Measurements from ENCODE around the gene CELSR3.

The CELSR3 gene

GRCh38 chr3:48686538-48687219 is 24.0 kb upstream of the CELSR3 start:
- DNase-seq = no peak

GRCh38 chr3:48685603-48686511 is 23.2 kb upstream of the CELSR3 start, which contains the start of gene NCKIPSD:
TSS of gene NCKIPSD (minus strand) at chr3:48685915. CDS start at chr3:48685807, 108 bp downstream.
- DNase-seq = no peak

- no peak for DNase-seq
These were observed 22.6 kb upstream of the CELSR3 start for GRCh38 chr3:48685293-48685602.

GRCh38 chr3:48684480-48685143 is 21.9 kb upstream of the CELSR3 start:
- no peak for DNase-seq

- no peak for DNase-seq
These were observed 21.3 kb upstream of the CELSR3 start for GRCh38 chr3:48684054-48684349.

- no peak for DNase-seq
These were observed 20.1 kb upstream of the CELSR3 start for GRCh38 chr3:48682786-48683185.

- DNase-seq = no peak
These were observed 19.4 kb upstream of the CELSR3 start for GRCh38 chr3:48681974-48682610.

- DNase-seq = no peak
These were observed 18.8 kb upstream of the CELSR3 start for GRCh38 chr3:48681541-48681880.

- DNase-seq = no peak
These were observed 18.3 kb upstream of the CELSR3 start for GRCh38 chr3:48680811-48681540.

- no peak for DNase-seq
These were observed 17.0 kb upstream of the CELSR3 start for GRCh38 chr3:48679411-48680391.

- DNase-seq = no peak
These were observed 16.1 kb upstream of the CELSR3 start for GRCh38 chr3:48678566-48679380.

GRCh38 chr3:48678056-48678455 is 15.4 kb upstream of the CELSR3 start:
- DNase-seq = no peak

- no peak for DNase-seq
These were observed 11.8 kb upstream of the CELSR3 start for GRCh38 chr3:48674505-48674904.

- DNase-seq = no peak
These were observed 9.8 kb upstream of the CELSR3 start for GRCh38 chr3:48672522-48672921.

GRCh38 chr3:48664929-48665328 is 2.2 kb upstream of the CELSR3 start:
- no peak for DNase-seq

- no peak for DNase-seq
These were observed 1.6 kb upstream of the CELSR3 start for GRCh38 chr3:48664313-48664644.

- no peak for DNase-seq
These were observed 1.0 kb upstream of the CELSR3 start for GRCh38 chr3:48663489-48664312.

GRCh38 chr3:48662145-48662752 is 437 bp downstream of the CELSR3 start:
- no peak for DNase-seq

- DNase-seq = no peak
These were observed 1.1 kb downstream of the CELSR3 start for GRCh38 chr3:48661501-48662144.
